A549 (cell line): ENCODE measurements around the gene CEP112. TPM values are rescaled to one million over a fixed set of nuclear protein-coding genes. Genes with fewer than 3 reads are reported as not detected.

Experiments used
- ATAC-seq, 2 experiments: fragments of 200-7000 bp in 1 of 2; fragments of >200 bp in 1 of 2; cut with Nextera tagmentation in 1 of 2; cut with Tn5 transposase in 1 of 2; 3 replicates each; pipeline versions ENCODE4 v1.8.0 to v1.9.1; 2018 to 2020; ENCODE audit warnings: mild to moderate bottlenecking in 1 of 2, moderate library complexity in 1 of 2
- CTCF ChIA-PET: fragments of 300-600 bp; sonication (Branson Sonifier 250); formaldehyde crosslinking; extraction: SDS; loops from one replicate; lab custom pipeline; 2021; ENCODE audit warnings: antibody characterized with exemption, inconsistent platforms; lab: Yijun Ruan, JAX
- POLR2A ChIA-PET: fragments of 350-600 bp; formaldehyde crosslinking; extraction: SDS; loops from one replicate; lab custom pipeline; 2021; ENCODE audit warnings: antibody characterized with exemption, inconsistent platforms; lab: Yijun Ruan, JAX
- DNase-seq, 2 experiments: peaks; one replicate each; pipeline versions ENCODE4 v3.0.0 to v3.0.0-alpha.2; 2011 to 2016; ENCODE audit warnings: low read depth in 1 of 2, low spot score in 1 of 2
- FAIRE-seq: peaks from 2 replicates; lab custom pipeline; 2011; peaks lifted over from hg19 to GRCh38; lab: Jason Lieb, UNC
- H3K27ac ChIP-seq, 2 experiments: fragments of >200 bp; sonication (Bioruptor Twin); formaldehyde crosslinking; 3 replicates each; pipeline ENCODE4 v1.5.1; 2016 to 2017
- H3K4me1 ChIP-seq: fragments of >200 bp; sonication (Bioruptor Twin); formaldehyde crosslinking; 3 replicates; pipeline ENCODE4 v1.6.1; 2016
- H3K4me2 ChIP-seq: fragments of >200 bp; sonication (Bioruptor Twin); formaldehyde crosslinking; 3 replicates; pipeline ENCODE4 v1.6.1; 2016
- H3K4me3 ChIP-seq: fragments of >200 bp; sonication (Bioruptor Twin); formaldehyde crosslinking; 3 replicates; pipeline ENCODE4 v1.5.1; 2016
- H3K9me3 ChIP-seq: fragments of >200 bp; sonication (Bioruptor Twin); formaldehyde crosslinking; 3 replicates; pipeline ENCODE4 v1.6.1; 2016
- ATOH8 ChIP-seq: fragments of 250-450 bp; sonication (Bioruptor Pico); IDR thresholded peaks from 2 replicates; pipeline ENCODE4 v1.5.0; 2020; ENCODE audit warnings: low read depth, mild to moderate bottlenecking, moderate library complexity
- BHLHE40 ChIP-seq: IDR thresholded peaks from 2 replicates; pipeline ENCODE4 v1.6.1; 2012; ENCODE audit warnings: low read depth, low read length, inconsistent platforms
- CBX8 ChIP-seq: fragments of 200-600 bp; sonication (generic); IDR thresholded peaks from 2 replicates; pipeline ENCODE4 v1.6.1; 2016
- CEBPB ChIP-seq, 2 experiments: fragments of >200 bp in 1 of 2; sonication (Bioruptor Twin) in 1 of 2; formaldehyde crosslinking in 1 of 2; IDR thresholded peaks; 2 replicates each; pipeline ENCODE4 v1.6.1; 2012 to 2016
- CHD2 ChIP-seq: fragments of 150-350 bp; IDR thresholded peaks from 2 replicates; pipeline ENCODE4 v1.6.1; 2014; ENCODE audit warnings: low read length; ENCODE audit not compliant: partially characterized antibody
- EHF ChIP-seq: fragments of 250-450 bp; sonication (Bioruptor Pico); IDR thresholded peaks from 2 replicates; pipeline ENCODE4 v1.5.0; 2020; ENCODE audit warnings: mild to moderate bottlenecking
- EP300 ChIP-seq, 2 experiments: fragments of >200 bp; sonication (Bioruptor Twin); formaldehyde crosslinking; IDR thresholded peaks; 2 replicates in 1 of 2; 3 replicates in 1 of 2; pipeline ENCODE4 v1.6.1; 2016 to 2017
- FOSB ChIP-seq: fragments of 250-450 bp; sonication (Bioruptor Pico); IDR thresholded peaks from 2 replicates; pipeline ENCODE4 v1.5.0; 2020; ENCODE audit warnings: mild to moderate bottlenecking, moderate library complexity
- HES2 ChIP-seq: fragments of >200 bp; sonication (Bioruptor Twin); formaldehyde crosslinking; IDR thresholded peaks from 2 replicates; pipeline ENCODE4 v1.6.1; 2016
- HEYL ChIP-seq: fragments of 250-450 bp; sonication (Bioruptor Pico); IDR thresholded peaks from 2 replicates; pipeline ENCODE4 v1.8.0; 2021; ENCODE audit warnings: mild to moderate bottlenecking, moderate library complexity
- KDM5A ChIP-seq: fragments of 200-600 bp; sonication (generic); IDR thresholded peaks from 2 replicates; pipeline ENCODE4 v1.6.1; 2016; ENCODE audit warnings: antibody characterized with exemption, mild to moderate bottlenecking
- MAFK ChIP-seq: fragments of 450-650 bp; IDR thresholded peaks from 2 replicates; pipeline ENCODE4 v1.6.1; 2014; ENCODE audit not compliant: partially characterized antibody
- MAX ChIP-seq: IDR thresholded peaks from 2 replicates; pipeline ENCODE4 v1.6.1; 2012
- NPAS2 ChIP-seq: fragments of 250-450 bp; sonication (Bioruptor Pico); IDR thresholded peaks from 2 replicates; pipeline ENCODE4 v1.8.0; 2022; ENCODE audit warnings: mild to moderate bottlenecking, moderate library complexity, borderline replicate concordance
- SMC3 ChIP-seq: fragments of >200 bp; sonication (Bioruptor Twin); formaldehyde crosslinking; IDR thresholded peaks from 3 replicates; pipeline ENCODE4 v1.6.1; 2018; ENCODE audit warnings: inconsistent platforms
- TP53 ChIP-seq: fragments of 250-450 bp; sonication (Bioruptor Pico); IDR thresholded peaks from 2 replicates; pipeline ENCODE4 v1.5.0; 2021; ENCODE audit warnings: mild to moderate bottlenecking, moderate library complexity
- ZFP36 ChIP-seq: fragments of 450-650 bp; IDR thresholded peaks from 2 replicates; pipeline ENCODE4 v1.6.1; 2014; ENCODE audit warnings: borderline replicate concordance; ENCODE audit not compliant: partially characterized antibody
- ZNF302 ChIP-seq: fragments of 250-450 bp; sonication (Bioruptor Pico); IDR thresholded peaks from 2 replicates; pipeline ENCODE4 v1.9.0; 2021; ENCODE audit warnings: inconsistent platforms, mild to moderate bottlenecking, moderate library complexity
- WGBS: methylation state at CpG from one replicate; pipeline ENCODE4 v1.1.6; 2017; ENCODE audit errors: missing lambda C conversion rate; 5-methylcytosine and 5-hydroxymethylcytosine counted together
- polyA plus RNA-seq, 4 experiments: library from polyadenylated mRNA; depleted of rRNA in 3 of 4; stranded (reverse); fragments of >200 nt; fragmentation: RNase III in 1 of 4; extraction: RNeasy Plus Mini Kit Qiagen cat#74134 plus additional on column Dnase treatment in 1 of 4; gene quantifications; 2 replicates in 3 of 4; 3 replicates in 1 of 4; pipeline ENCODE4 v1.2.3, GENCODE V29; 2011 to 2017
- TF ChIP-seq, protein P1 (sequence below): IDR thresholded peaks from 2 replicates; pipeline ENCODE4 v1.6.1; 2012; ENCODE audit warnings: low read depth, borderline replicate concordance
- TF ChIP-seq, protein P2 (sequence below): IDR thresholded peaks from 2 replicates; pipeline ENCODE4 v1.6.1; 2012
- TF ChIP-seq, protein P3 (sequence below): fragments of >200 bp; sonication (Bioruptor Twin); formaldehyde crosslinking; IDR thresholded peaks from 3 replicates; pipeline ENCODE4 v1.5.1; 2016

Gene CEP112
- polyA plus RNA-seq, 2 of the 4 experiments (the other 2 are of a cell fraction) = 9.6 to 15.2 TPM

DNA sequence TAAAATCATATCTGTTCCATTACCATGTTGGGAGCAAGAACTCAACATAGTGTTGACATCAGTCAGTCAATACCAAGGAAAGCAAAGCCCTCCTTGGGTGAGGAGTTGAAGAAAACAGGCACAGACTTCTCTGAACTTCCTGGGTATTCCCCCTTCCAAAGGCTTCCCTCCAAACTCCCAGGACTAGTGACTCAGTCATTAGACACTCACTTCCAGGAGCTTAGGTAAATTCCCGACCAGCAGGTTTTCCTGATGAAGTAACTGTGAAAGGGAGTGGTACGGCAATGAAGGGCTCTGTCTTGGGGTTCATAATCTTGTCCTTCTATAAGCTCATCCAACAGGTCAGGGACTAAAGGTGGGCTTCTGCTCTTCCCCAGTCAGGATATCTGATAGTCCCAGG, 336.7 kb downstream of the CEP112 start:
- Histone ChIP-seq H3K4me3 (no peak overlapping the region), H3K4me1 (peaks cover 22% of the 10 kb centered on the region; the same call in 2 of the 3 replicates), H3K9me3 (no peaks in the 10 kb centered on the region), H3K4me2 (peak overlapping the region; percentile 24), H3K27ac (0 out of 6 replicates have a peak overlapping the region, but pooled peaks of 1 of the 2 experiments have one; percentile 17)
- TF ChIP-seq HEYL (no peak), ATOH8 (CRISPR knock-in tag) (no peak)
- ChIA-PET CTCF (interaction anchor here (1.0 to 2.0 kb wide), 3 partner anchors 8 to 11 kb away, joined by 3 to 5 read pairs (median 4); no protein-coding TSS in a partner anchor), POLR2A (no interaction called here)
- FAIRE-seq (peak; percentile 97), ATAC-seq (peak; percentile 59 to 78; a peak in 5 of 6 replicates), DNase-seq (peak; percentile 28 to 53)
- WGBS = 7% methylated on average over 2 of the region's 2 CpGs

- ATAC-seq (no peak), FAIRE-seq (peak; percentile 70), DNase-seq (no peak)
- TF ChIP-seq, protein P1, sequence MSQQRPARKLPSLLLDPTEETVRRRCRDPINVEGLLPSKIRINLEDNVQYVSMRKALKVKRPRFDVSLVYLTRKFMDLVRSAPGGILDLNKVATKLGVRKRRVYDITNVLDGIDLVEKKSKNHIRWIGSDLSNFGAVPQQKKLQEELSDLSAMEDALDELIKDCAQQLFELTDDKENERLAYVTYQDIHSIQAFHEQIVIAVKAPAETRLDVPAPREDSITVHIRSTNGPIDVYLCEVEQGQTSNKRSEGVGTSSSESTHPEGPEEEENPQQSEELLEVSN = no peak
- TF ChIP-seq ZNF302 (no peak), MAX (no peak), HES2 (no peak)
- H3K4me3 ChIP-seq = no peak overlapping the region
- no peak overlapping the region for H3K4me2 ChIP-seq
- peaks cover 22% of the 10 kb centered on the region; the same call in 2 of the 3 replicates for H3K4me1 ChIP-seq
- CTCF ChIA-PET = interaction anchor here (0.6 to 2.0 kb wide), 4 partner anchors 9 to 622 kb away, joined by 3 to 5 read pairs (median 4); no protein-coding TSS in a partner anchor
- no peaks in the 10 kb centered on the region for H3K9me3 ChIP-seq
- H3K27ac ChIP-seq = no peak overlapping the region
- POLR2A ChIA-PET = no interaction called here
Observed at GRCh38 chr17:65853816-65854215, 338.1 kb downstream of the CEP112 start.

GRCh38 chr17:65852911-65853310, 339.0 kb downstream of the CEP112 start:
- Histone ChIP-seq H3K9me3 (no peaks in the 10 kb centered on the region), H3K4me1 (peaks cover 22% of the 10 kb centered on the region; the same call in 2 of the 3 replicates)
- peak; percentile 67 for FAIRE-seq
- TF ChIP-seq ZFP36 (no peak), KDM5A (no peak), NPAS2 (CRISPR knock-in tag) (no peak), FOSB (no peak), CBX8 (no peak), CHD2 (no peak), ATOH8 (CRISPR knock-in tag) (no peak), EP300 (IDR thresholded peaks at IDR 0.05) (no peak), BHLHE40 (no peak), EHF (CRISPR knock-in tag) (no peak), CEBPB (IDR thresholded peaks at IDR 0.05) (no peak), TP53 (CRISPR knock-in tag) (no peak), MAX (no peak), HEYL (no peak), SMC3 (no peak), MAFK (no peak)
- TF ChIP-seq, protein P2, sequence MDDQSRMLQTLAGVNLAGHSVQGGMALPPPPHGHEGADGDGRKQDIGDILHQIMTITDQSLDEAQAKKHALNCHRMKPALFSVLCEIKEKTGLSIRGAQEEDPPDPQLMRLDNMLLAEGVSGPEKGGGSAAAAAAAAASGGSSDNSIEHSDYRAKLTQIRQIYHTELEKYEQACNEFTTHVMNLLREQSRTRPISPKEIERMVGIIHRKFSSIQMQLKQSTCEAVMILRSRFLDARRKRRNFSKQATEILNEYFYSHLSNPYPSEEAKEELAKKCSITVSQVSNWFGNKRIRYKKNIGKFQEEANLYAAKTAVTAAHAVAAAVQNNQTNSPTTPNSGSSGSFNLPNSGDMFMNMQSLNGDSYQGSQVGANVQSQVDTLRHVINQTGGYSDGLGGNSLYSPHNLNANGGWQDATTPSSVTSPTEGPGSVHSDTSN = no peak
- TF ChIP-seq, protein P3, sequence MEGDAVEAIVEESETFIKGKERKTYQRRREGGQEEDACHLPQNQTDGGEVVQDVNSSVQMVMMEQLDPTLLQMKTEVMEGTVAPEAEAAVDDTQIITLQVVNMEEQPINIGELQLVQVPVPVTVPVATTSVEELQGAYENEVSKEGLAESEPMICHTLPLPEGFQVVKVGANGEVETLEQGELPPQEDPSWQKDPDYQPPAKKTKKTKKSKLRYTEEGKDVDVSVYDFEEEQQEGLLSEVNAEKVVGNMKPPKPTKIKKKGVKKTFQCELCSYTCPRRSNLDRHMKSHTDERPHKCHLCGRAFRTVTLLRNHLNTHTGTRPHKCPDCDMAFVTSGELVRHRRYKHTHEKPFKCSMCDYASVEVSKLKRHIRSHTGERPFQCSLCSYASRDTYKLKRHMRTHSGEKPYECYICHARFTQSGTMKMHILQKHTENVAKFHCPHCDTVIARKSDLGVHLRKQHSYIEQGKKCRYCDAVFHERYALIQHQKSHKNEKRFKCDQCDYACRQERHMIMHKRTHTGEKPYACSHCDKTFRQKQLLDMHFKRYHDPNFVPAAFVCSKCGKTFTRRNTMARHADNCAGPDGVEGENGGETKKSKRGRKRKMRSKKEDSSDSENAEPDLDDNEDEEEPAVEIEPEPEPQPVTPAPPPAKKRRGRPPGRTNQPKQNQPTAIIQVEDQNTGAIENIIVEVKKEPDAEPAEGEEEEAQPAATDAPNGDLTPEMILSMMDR = no peak
- TF ChIP-seq, all 56 proteins: peak for 0
- ATAC-seq (no peak), DNase-seq (no peak)
- no peak overlapping the region for H3K4me3 ChIP-seq
- POLR2A ChIA-PET = no interaction called here
- CTCF ChIA-PET = no interaction called here
- H3K27ac ChIP-seq = no peak overlapping the region
- WGBS = 80% methylated on average over 1 of the region's 1 CpG
- no peak overlapping the region for H3K4me2 ChIP-seq
